ENCODE results near the gene MNX1.

DNA sequence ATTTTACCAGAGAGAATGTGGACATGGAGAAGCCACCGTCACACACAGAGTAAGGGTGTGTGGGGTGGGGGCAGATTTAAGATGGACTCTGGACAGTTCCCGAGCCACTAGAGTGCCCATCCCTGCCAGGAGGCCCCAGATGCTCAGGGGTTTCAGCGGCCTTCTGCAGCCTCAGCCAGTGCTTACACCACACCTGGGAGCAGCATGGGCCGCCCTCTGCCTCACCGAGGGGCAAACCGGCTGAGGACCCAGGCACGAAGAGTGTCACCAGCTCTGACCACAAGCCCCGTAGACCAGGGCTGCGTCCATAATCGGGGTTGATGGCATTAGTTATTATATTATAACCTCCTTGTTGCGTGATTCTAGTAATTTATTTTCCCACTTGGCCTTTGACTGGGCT, 6.7 kb upstream of the MNX1 start:
- TF ChIP-seq, protein P1, sequence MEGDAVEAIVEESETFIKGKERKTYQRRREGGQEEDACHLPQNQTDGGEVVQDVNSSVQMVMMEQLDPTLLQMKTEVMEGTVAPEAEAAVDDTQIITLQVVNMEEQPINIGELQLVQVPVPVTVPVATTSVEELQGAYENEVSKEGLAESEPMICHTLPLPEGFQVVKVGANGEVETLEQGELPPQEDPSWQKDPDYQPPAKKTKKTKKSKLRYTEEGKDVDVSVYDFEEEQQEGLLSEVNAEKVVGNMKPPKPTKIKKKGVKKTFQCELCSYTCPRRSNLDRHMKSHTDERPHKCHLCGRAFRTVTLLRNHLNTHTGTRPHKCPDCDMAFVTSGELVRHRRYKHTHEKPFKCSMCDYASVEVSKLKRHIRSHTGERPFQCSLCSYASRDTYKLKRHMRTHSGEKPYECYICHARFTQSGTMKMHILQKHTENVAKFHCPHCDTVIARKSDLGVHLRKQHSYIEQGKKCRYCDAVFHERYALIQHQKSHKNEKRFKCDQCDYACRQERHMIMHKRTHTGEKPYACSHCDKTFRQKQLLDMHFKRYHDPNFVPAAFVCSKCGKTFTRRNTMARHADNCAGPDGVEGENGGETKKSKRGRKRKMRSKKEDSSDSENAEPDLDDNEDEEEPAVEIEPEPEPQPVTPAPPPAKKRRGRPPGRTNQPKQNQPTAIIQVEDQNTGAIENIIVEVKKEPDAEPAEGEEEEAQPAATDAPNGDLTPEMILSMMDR (IDR thresholded peaks at IDR 0.05; ENCODE audit: low read depth, low read length, poor library complexity, severe bottlenecking): no peak
- no peak for TF ChIP-seq EZH2phosphoT487 (IDR thresholded peaks at IDR 0.05; ENCODE audit: borderline replicate concordance, low read length)
